GDM1 (cell line): ENCODE measurements around the gene PDE4DIP.
"Not testable (repeated sequence)": the region's sequence is repeated elsewhere in the genome, so short reads cannot be mapped to it uniquely, and the experiment has no call there.

Experiments used
- DNase-seq: peaks from one replicate; lab custom pipeline; 2025; lab: John Stamatoyannopoulos, UW

Gene PDE4DIP

GRCh38 chr1:148975866-148976537 lies 131.8 kb downstream of the PDE4DIP start:
- not testable (repeated sequence) for DNase-seq

GRCh38 chr1:148977785-148978184 lies 133.6 kb downstream of the PDE4DIP start:
- not testable (repeated sequence) for DNase-seq

- DNase-seq = not testable (repeated sequence)
Observed at GRCh38 chr1:148989378-148989777, 145.2 kb downstream of the PDE4DIP start.

- not testable (repeated sequence) for DNase-seq
Observed at GRCh38 chr1:148990233-148990788, 146.1 kb downstream of the PDE4DIP start.

- DNase-seq = not testable (repeated sequence)
Observed at GRCh38 chr1:148991818-148992217, 147.6 kb downstream of the PDE4DIP start.

GRCh38 chr1:148992364-148992763 lies 148.1 kb downstream of the PDE4DIP start:
- not testable (repeated sequence) for DNase-seq

- DNase-seq = not testable (repeated sequence)
Observed at GRCh38 chr1:148996449-148997224, 152.4 kb downstream of the PDE4DIP start.

GRCh38 chr1:148997405-148997804 lies 153.2 kb downstream of the PDE4DIP start:
- not testable (repeated sequence) for DNase-seq

GRCh38 chr1:149002664-149003063 lies 158.4 kb downstream of the PDE4DIP start:
- DNase-seq = not testable (repeated sequence)

- not testable (repeated sequence) for DNase-seq
Observed at GRCh38 chr1:149008326-149008725, 164.1 kb downstream of the PDE4DIP start.

- not testable (repeated sequence) for DNase-seq
Observed at GRCh38 chr1:149008769-149009168, 164.5 kb downstream of the PDE4DIP start.

GRCh38 chr1:149009761-149010160 lies 165.5 kb downstream of the PDE4DIP start:
- not testable (repeated sequence) for DNase-seq

- DNase-seq = not testable (repeated sequence)
Observed at GRCh38 chr1:149012599-149012998, 168.4 kb downstream of the PDE4DIP start.

GRCh38 chr1:149013513-149013912 lies 169.3 kb downstream of the PDE4DIP start:
- not testable (repeated sequence) for DNase-seq

GRCh38 chr1:149015522-149015921 lies 171.3 kb downstream of the PDE4DIP start:
- DNase-seq = not testable (repeated sequence)

- not testable (repeated sequence) for DNase-seq
Observed at GRCh38 chr1:149016626-149017025, 172.4 kb downstream of the PDE4DIP start.

GRCh38 chr1:149018577-149018976 lies 174.3 kb downstream of the PDE4DIP start:
- not testable (repeated sequence) for DNase-seq

GRCh38 chr1:149024327-149024726 lies 180.1 kb downstream of the PDE4DIP start:
- DNase-seq = not testable (repeated sequence)

GRCh38 chr1:149033916-149034315 lies 189.7 kb downstream of the PDE4DIP start:
- DNase-seq = not testable (repeated sequence)

- DNase-seq = not testable (repeated sequence)
Observed at GRCh38 chr1:149043056-149043455, 198.8 kb downstream of the PDE4DIP start.

- not testable (repeated sequence) for DNase-seq
Observed at GRCh38 chr1:149064611-149065010, 220.4 kb downstream of the PDE4DIP start.

GRCh38 chr1:149075505-149076127 lies 231.4 kb downstream of the PDE4DIP start:
- DNase-seq = not testable (repeated sequence)
